ENCODE measurements around the gene RAD9A. TPM values are rescaled to one million over a fixed set of nuclear protein-coding genes. Genes with fewer than 3 reads are reported as not detected.

Gene RAD9A
- total and polyA plus RNA-seq, 9 of the 15 experiments (the other 6 are each of a cell fraction or from before 2014, with no cell fraction given): 1.4 to 41.2 (median 16.1) TPM

- TF ChIP-seq UBTF (IDR thresholded peaks at IDR 0.05; ENCODE audit: borderline replicate concordance in 1 of 2, low read depth in 2 of 2, low read length in 2 of 2) (no peak), NCOA2 (IDR thresholded peaks at IDR 0.05; ENCODE audit: partially characterized antibody in 2 of 2) (no peak), PYGO2 (tag; IDR thresholded peaks at IDR 0.05) (no peak), ZNF695 (CRISPR knock-in tag; IDR thresholded peaks at IDR 0.05) (no peak), HBP1 (CRISPR knock-in tag; IDR thresholded peaks at IDR 0.05) (no peak), KAT2B (IDR thresholded peaks at IDR 0.05; ENCODE audit: low read depth, low read length) (no peak), LEF1 (IDR thresholded peaks at IDR 0.05) (no peak), ZFP30 (CRISPR knock-in tag; IDR thresholded peaks at IDR 0.05; ENCODE audit: borderline replicate concordance) (no peak), RBM39 (optimal IDR thresholded peaks at IDR 0.05; ENCODE audit: low read depth, low read length) (peak; percentile 41), GTF2A2 (tag; IDR thresholded peaks at IDR 0.05) (no peak), STAT6 (CRISPR knock-in tag; IDR thresholded peaks at IDR 0.05) (no peak), E2F5 (CRISPR knock-in tag; IDR thresholded peaks at IDR 0.05) (no peak), MLX (CRISPR knock-in tag; conservative IDR thresholded peaks at IDR 0.05) (no peak), HMG20B (CRISPR knock-in tag; IDR thresholded peaks at IDR 0.05) (no peak), POLR3G (IDR thresholded peaks at IDR 0.05; ENCODE audit: extremely low read depth, insufficient read length, insufficient replicate concordance) (no peak), NR4A1 (CRISPR knock-in tag; IDR thresholded peaks at IDR 0.05) (no peak), NR4A1 (tag; IDR thresholded peaks at IDR 0.05) (no peak), ZNF121 (CRISPR knock-in tag; conservative IDR thresholded peaks at IDR 0.05) (no peak), ELF2 (CRISPR knock-in tag; IDR thresholded peaks at IDR 0.05) (0 out of 2 replicates have a peak, but pooled peaks have one; percentile 42)
These were observed 34.8 kb upstream of the RAD9A start (continued) for GRCh38 chr11:67356864-67357561.
